ACC112 (cell line): Measurements from ENCODE around the gene PGM2.
A peak's percentile ranks its signal among the peaks of the same experiment; 100 is the strongest.

Experiments used
- H2AFZ ChIP-seq: fragments of 200-600 bp; sonication (generic); one replicate; pipeline ENCODE4 v1.6.0; 2017; ENCODE audit warnings: antibody characterized with exemption, low read length; ENCODE audit not compliant: unreplicated experiment
- H3K27ac ChIP-seq: fragments of 200-600 bp; sonication (generic); 2 replicates; pipeline ENCODE4 v1.5.1; 2014; ENCODE audit warnings: low read depth, mild to moderate bottlenecking, antibody characterized with exemption, low read length, moderate library complexity
- H3K27me3 ChIP-seq: fragments of 200-600 bp; sonication (generic); 2 replicates; pipeline ENCODE4 v1.6.1; 2014; ENCODE audit warnings: mild to moderate bottlenecking, antibody characterized with exemption, low read length, moderate library complexity, mixed read lengths; ENCODE audit not compliant: insufficient read depth
- H3K36me3 ChIP-seq: fragments of 200-600 bp; sonication (generic); 2 replicates; pipeline ENCODE4 v1.6.1; 2016; ENCODE audit warnings: mild to moderate bottlenecking, antibody characterized with exemption, low read length, moderate library complexity, mixed read lengths; ENCODE audit not compliant: insufficient read depth
- H3K4me1 ChIP-seq: fragments of 200-600 bp; sonication (generic); one replicate; pipeline ENCODE4 v1.6.1; 2016; ENCODE audit warnings: low read length, mixed read lengths; ENCODE audit not compliant: insufficient read depth, unreplicated experiment, control insufficient read depth
- H3K4me3 ChIP-seq: fragments of 200-600 bp; sonication (generic); 2 replicates; pipeline ENCODE4 v1.5.1; 2014; ENCODE audit warnings: mild to moderate bottlenecking, low read depth, low read length
- H3K79me2 ChIP-seq: fragments of 200-600 bp; sonication (generic); one replicate; pipeline ENCODE4 v1.6.0; 2016; ENCODE audit warnings: low read length; ENCODE audit not compliant: control insufficient read depth, unreplicated experiment, insufficient read depth

The PGM2 gene

DNA sequence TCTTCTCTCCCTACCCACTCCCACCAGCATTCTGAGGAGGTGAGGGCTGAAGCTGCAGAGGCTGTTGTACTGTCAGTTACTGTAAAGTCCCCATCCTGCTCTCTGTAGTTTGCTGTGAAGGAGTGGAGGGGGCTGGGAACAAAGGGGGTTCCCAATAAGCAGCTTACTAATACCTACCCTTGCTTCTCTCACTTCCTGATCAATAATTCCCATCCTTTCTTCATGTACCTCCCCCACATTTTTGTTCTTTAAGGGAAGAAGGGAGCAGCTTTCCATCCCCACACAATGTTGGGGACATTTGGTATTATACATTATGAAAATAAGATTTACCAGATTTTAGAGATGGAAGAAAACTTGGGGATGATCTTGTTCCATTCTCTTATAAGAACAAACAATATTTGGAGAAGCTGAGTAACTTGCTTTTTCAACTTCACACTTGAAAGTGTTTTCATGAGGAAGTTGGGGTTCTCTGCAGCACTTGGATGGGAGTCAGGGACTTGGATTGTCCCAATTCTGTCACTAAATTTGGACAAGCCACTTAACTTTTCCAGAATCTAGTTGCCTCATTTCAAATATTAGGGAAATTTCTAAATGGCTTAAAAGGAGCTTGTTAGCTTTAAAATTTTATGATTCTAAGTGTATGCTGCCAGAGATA, 69.8 kb downstream of the PGM2 start:
- no peak overlapping the region for H3K27ac ChIP-seq
- H3K79me2 ChIP-seq: no peaks in the 10 kb centered on the region
- H3K36me3 ChIP-seq: no peaks in the 10 kb centered on the region
- peaks cover 7% of the 10 kb centered on the region; the same call in 1 of the 2 replicates for H3K27me3 ChIP-seq
- no peaks in the 10 kb centered on the region for H3K4me1 ChIP-seq
- H2AFZ ChIP-seq: no peak overlapping the region
- H3K4me3 ChIP-seq: no peak overlapping the region

DNA sequence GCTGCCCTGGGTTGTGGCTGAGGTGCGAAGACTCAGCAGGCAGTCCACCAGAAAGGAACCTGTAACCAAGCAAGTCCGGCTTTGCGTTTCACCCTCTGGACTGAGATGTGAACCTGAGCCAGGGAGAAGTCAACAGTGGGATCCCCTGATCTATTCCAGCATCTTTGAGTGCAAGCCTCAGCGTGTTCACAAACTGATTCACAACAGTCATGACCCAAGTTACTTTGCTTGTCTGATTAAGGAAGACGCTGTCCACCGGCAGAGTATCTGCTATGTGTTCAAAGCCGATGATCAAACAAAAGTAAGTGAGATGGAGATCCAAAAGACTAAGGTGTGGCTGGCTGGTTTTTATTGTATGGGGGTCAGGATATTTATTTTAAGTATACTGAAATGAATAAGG, 75.7 kb downstream of the PGM2 start:
- Histone ChIP-seq H3K4me3 (no peak overlapping the region), H3K27me3 (peaks cover 7% of the 10 kb centered on the region; the same call in 1 of the 2 replicates), H2AFZ (no peak overlapping the region), H3K4me1 (no peaks in the 10 kb centered on the region), H3K79me2 (no peaks in the 10 kb centered on the region), H3K27ac (no peak overlapping the region), H3K36me3 (no peaks in the 10 kb centered on the region)

DNA sequence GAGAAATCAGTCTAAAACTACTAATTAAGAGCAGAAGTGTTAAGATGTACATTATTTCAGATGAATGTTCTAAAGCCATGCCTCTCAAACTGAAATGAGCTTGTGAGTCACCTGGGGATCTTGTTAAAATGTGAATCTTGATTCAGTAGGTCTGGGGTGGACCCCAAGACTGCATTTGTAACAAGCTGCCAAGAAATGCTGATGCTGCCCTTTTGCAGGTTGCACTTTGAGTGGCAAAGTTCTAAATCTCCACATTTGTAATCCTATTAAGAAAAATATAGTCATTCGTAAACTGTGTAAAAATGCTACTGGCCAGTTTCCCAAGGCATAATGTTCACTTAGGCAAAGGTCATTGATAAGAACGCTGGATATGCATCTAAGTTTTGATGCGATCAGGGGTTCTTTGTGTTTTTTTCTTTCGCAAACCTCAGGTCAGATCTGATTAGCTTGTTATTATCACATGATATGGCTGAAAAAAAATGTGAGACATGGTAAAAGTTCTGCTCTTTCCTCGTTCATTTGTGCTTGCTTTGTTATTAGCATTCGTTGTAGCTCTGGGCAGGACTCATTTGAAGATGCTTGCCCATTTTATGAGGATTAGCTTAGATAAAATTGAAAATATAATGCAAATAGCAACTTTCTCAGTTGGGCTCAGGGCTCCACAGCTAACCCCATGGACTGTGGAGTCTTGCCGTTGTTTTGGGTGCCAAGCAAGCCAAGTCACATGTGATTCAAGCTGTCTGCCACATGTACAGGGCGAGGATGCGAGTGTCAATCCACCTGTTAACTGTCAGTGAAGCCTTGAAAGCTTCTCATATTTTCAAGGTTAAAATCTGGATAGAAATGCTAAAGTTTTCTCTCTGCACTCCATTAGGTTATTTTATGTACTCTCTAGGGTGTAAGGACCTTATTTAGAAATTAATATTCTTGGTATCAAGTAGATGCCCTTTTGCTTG, 76.5 kb downstream of the PGM2 start:
- Histone ChIP-seq H3K79me2 (no peaks in the 10 kb centered on the region), H3K4me1 (no peaks in the 10 kb centered on the region), H2AFZ (no peak overlapping the region), H3K4me3 (no peak overlapping the region), H3K36me3 (no peaks in the 10 kb centered on the region), H3K27ac (no peak overlapping the region), H3K27me3 (peaks cover 6% of the 10 kb centered on the region; the same call in 1 of the 2 replicates)

DNA sequence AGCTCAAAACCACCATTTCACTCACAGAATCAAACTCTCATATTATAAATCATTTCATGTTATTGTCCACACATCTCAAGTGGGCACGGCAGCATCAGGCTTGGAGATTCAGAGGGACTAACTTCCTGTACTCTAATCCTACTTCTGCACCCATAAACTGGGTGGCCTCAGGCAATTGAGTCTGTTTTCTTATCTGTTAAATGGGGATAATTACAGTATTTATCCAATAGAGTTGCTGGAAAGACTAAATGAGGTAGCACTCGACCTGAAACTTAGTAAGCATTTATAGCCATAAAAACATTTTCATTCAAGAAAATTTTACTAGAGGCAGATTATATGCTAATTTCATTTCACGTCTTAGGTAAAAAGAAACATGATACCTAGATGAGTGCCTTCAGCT, 77.4 kb downstream of the PGM2 start:
- H3K27ac ChIP-seq: no peak overlapping the region
- H3K4me3 ChIP-seq: no peak overlapping the region
- H3K27me3 ChIP-seq: no peaks in the 10 kb centered on the region
- H2AFZ ChIP-seq: no peak overlapping the region
- no peaks in the 10 kb centered on the region for H3K36me3 ChIP-seq
- peaks cover 6% of the 10 kb centered on the region for H3K4me1 ChIP-seq
- H3K79me2 ChIP-seq: no peaks in the 10 kb centered on the region

DNA sequence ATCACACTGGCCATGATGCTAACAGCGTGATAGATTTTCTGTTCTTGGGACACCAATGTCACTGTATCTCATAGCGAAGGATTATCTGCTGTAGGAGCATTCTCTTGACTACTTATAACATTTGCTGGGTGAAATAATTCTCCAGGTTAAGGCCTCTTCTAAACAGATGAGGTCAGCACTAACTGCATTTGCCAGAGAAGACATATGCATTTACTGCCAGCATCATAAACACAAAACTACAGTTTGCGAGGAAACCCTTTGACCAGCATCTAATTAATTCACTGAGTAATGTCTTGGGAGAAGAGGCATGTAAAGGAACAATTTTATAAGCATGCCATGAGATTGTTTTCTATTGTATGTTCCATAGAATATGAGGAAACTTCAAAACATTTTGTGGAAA, 78.3 kb downstream of the PGM2 start:
- H3K4me3 ChIP-seq: no peak overlapping the region
- H3K27me3 ChIP-seq: no peaks in the 10 kb centered on the region
- H3K4me1 ChIP-seq: peaks cover 11% of the 10 kb centered on the region
- no peak overlapping the region for H2AFZ ChIP-seq
- no peaks in the 10 kb centered on the region for H3K36me3 ChIP-seq
- no peak overlapping the region for H3K27ac ChIP-seq
- no peaks in the 10 kb centered on the region for H3K79me2 ChIP-seq

DNA sequence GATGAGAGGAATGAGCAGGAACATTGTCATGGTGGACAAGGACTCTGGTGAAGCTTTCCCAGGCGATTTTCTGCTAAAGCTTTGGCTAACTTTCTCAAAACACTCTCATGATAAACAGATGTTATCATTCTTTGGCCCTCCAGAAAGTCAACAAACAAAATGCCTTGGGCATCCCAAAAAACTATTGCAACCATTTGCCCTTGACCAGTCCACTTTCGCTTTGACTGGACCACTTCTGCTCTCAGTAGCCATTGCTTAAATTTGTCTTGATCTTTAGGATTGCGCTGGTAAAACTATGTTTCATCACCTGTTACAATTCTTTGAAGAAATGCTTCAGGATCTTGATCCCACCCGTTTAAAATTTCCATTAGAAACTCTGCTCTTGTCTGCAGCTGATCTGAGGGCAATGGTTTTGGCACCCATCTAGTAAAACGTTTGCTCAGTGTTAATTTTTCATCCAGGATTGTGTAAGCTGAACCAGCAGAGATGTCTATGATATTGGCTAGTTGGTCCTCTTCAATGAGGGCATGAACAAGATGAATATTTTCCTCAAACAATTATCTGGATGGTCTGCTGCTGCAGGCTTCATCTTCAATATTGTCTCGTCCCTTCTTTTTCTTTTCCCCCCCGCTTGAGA, 79.2 kb downstream of the PGM2 start:
- Histone ChIP-seq H3K27ac (no peak overlapping the region), H3K4me3 (no peak overlapping the region), H3K36me3 (no peaks in the 10 kb centered on the region), H3K4me1 (peaks cover 11% of the 10 kb centered on the region), H2AFZ (no peak overlapping the region), H3K79me2 (no peaks in the 10 kb centered on the region), H3K27me3 (no peaks in the 10 kb centered on the region)

DNA sequence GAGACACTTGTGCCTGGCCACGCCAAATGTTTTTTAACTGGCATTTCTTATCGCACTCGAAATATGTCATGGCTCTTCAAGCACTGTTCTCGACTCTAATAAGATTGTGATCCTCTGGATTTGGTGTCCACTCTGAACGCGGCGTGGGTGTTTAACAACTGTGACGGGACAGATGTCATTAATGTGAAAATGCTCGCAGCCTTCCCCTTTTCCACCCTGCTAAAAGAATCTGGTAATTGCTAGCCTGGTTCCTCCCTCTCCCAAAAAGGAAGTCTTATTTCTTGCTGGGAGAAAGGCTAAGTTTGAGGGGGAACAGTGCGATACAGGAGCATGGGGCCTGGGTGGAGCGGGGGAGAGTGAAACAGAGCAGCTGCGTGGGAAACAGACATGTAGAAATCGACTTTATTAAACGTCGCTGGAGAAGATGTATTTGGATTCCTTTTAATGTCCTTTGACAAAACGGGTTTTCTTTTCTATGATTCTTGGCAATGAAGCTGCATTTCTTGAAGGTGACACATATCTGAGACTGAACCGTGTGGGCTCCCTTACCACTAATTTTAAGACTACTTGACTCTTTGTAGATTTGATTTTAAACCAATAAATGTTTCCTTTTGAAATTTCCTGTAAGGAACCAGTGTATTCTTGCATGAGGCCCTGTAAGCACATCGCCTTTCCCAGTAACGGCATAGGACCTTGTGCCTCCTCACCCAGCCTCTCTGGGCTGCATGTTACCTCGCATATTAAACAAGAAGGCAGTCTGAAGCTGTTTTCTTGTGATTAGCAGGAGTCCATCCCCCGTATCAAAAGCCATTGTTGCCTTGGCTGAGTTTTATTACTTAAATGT, 82.2 kb downstream of the PGM2 start:
- Histone ChIP-seq H3K27ac (peak overlapping the region; percentile 47), H3K4me3 (peak overlapping the region; percentile 44; the same call in 1 of the 2 replicates), H2AFZ (peak overlapping the region; percentile 83), H3K4me1 (peaks cover 11% of the 10 kb centered on the region), H3K27me3 (no peaks in the 10 kb centered on the region), H3K79me2 (no peaks in the 10 kb centered on the region), H3K36me3 (no peaks in the 10 kb centered on the region)

DNA sequence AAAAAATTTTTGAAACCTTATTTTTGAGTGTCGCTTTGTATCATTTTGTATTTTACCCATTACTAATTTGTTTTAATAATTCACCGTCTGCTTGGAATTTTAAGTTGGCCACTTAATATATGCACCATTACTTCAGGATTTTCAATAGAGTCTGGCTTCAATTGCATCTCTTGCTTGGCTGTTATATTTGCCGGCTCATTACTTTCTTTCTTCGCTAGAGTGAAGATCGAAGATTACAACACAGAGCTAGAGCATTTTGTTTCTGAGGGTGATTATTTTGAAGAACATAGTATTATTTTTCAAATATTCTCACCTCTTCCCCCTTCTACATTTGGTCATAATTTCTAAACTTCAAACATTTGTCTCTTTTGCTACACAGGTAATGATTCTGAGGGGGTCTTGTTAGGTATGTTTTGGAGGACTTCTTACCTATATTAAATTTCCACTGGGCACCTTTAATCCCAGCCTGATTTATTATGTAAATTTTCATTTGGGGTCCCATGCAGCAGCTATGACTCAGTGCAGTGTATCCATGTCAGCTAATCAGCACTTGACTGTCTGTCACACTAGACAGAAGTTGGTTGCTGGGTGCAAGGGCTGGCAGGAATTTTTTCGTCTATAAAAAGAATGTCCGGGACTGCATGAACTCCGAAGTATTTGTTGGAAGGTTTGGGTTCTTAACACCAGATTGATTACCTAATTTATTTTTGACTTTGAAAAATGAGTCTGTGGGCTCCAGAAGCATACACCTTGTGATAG, 83.0 kb downstream of the PGM2 start:
- peak overlapping the region; percentile 44; the same call in 1 of the 2 replicates for H3K4me3 ChIP-seq
- H3K79me2 ChIP-seq: no peaks in the 10 kb centered on the region

DNA sequence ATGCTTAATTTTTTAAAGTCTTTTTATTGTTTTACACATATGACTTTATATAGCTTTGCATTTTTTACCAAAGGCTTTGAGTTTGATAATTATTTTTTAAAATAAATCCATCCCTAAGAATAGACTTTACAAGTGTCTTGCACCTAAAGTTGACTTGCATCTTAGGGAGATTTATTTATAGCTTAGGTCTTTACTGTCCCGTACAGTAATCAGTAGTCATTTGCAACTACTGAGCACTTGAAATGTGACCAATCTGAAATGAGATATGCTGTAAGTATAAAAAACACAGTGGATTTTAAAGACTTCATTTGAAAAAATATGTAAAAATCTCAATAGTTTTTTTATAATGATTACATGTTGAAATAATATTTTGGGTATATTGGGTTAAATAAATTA, 83.6 kb downstream of the PGM2 start:
- H3K27ac ChIP-seq: no peak overlapping the region
- H3K27me3 ChIP-seq: no peaks in the 10 kb centered on the region
- H3K36me3 ChIP-seq: no peaks in the 10 kb centered on the region
- H2AFZ ChIP-seq: no peak overlapping the region
- H3K4me3 ChIP-seq: no peak overlapping the region
- H3K79me2 ChIP-seq: no peaks in the 10 kb centered on the region
- peaks cover 11% of the 10 kb centered on the region for H3K4me1 ChIP-seq

More for the DNA sequence above, 83.0 kb downstream of the PGM2 start:
- peak overlapping the region; percentile 47; the same call in 1 of the 2 replicates for H3K27ac ChIP-seq
- peaks cover 11% of the 10 kb centered on the region for H3K4me1 ChIP-seq
- H3K36me3 ChIP-seq: no peaks in the 10 kb centered on the region
- H2AFZ ChIP-seq: no peak overlapping the region
- no peaks in the 10 kb centered on the region for H3K27me3 ChIP-seq
